ENCODE data around the gene STRADA. TPM values are rescaled to one million over a fixed set of nuclear protein-coding genes. Genes with fewer than 3 reads are reported as not detected.

STRADA gene
- total RNA-seq, 2 donors from 2014 or later, result 15.6 to 19.9 TPM

DNA sequence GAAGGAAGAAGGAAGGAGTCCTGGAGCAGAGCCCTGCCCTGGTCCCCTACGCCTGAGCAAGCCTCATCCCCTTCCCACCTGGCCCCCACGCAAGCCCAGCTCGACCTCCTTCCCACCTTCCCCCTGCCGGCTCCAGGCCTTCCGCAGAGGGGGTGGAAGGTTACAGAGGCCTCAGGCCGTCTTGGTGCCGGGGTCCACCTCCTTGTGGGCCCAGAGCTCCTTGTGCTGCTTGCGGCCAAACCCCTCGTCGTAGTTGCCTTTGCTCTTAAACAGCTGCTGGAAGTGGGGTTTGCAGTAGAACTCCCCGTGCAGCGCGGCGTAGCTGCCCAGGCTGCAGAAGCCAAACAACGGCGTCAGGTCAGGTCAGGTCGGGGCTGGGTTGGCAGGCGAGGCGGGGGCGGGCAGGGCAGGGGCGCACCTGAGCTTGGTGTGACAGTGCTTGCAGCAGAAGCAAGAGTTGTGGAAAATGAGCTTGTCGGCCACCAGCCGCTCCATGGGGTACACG is 43.2 kb downstream of the STRADA start:
- Histone ChIP-seq H3K27me3 (peaks cover 7% of the 10 kb centered on the region), H3K4me3 (peak overlapping the region; percentile 46), H3K27ac (peak overlapping the region; percentile 60), H3K9ac (ENCODE audit: low read depth in 2 of 2, low read length in 2 of 2) (peak overlapping the region; percentile 26 to 58), H3K9me3 (no peaks in the 10 kb centered on the region), H3K4me1 (no peaks in the 10 kb centered on the region), H3K36me3 (no peaks in the 10 kb centered on the region)
- TF ChIP-seq, protein P1, sequence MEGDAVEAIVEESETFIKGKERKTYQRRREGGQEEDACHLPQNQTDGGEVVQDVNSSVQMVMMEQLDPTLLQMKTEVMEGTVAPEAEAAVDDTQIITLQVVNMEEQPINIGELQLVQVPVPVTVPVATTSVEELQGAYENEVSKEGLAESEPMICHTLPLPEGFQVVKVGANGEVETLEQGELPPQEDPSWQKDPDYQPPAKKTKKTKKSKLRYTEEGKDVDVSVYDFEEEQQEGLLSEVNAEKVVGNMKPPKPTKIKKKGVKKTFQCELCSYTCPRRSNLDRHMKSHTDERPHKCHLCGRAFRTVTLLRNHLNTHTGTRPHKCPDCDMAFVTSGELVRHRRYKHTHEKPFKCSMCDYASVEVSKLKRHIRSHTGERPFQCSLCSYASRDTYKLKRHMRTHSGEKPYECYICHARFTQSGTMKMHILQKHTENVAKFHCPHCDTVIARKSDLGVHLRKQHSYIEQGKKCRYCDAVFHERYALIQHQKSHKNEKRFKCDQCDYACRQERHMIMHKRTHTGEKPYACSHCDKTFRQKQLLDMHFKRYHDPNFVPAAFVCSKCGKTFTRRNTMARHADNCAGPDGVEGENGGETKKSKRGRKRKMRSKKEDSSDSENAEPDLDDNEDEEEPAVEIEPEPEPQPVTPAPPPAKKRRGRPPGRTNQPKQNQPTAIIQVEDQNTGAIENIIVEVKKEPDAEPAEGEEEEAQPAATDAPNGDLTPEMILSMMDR (IDR thresholded peaks at IDR 0.05), result no peak
- no peak for DNase-seq
- intact Hi-C loops (cut with DNase I), result no loop called here

DNA sequence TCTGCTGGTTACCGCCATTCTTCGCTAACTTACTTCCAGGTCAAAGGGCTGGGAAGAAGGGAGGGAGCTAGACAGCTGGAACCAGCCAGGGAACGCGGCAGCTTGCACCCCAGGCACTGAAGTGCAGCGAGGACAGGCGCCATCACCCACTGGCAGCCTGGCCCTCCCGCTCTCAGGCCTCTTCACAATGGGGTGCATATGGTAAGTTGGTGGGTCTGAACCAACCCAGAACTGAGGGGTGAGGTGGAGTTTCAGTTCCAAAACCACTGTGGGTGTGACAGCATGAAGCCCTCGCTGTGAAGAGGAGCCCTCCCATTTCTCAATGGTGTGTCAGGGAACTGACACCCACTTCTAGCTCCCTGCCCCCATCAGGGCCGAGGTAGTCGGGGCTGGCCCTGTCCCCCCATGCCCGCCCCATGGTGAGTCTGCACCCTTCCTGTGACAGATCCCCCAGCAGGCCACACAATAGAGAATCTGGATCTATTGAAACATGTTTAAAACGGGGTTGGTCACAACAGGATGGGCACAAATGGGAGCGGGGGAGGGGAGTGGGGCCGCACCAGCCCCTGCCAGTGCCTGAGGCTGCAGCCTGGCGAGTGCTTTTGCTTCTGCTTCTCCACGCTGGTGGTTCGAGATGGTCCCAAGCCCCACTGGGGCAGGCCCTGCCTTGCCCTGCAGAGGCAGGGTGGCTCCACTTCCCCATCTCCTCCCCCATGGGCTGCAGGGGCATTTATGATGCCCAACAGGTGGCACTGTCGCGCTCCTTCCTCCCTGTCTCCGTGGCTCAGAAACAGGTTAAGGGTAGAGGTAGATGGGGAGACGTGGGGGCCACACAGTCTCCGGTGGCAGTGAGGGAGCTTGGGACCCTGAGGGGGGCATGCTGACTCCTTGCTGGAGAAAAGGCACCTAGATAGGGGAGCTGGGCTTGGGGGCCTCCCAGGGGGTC is 44.0 kb downstream of the STRADA start:
- peak; percentile 73 for DNase-seq
- TF ChIP-seq, protein P1 (IDR thresholded peaks at IDR 0.05), result peak; percentile 68
- peak overlapping the region; percentile 47 for H3K27ac ChIP-seq
- H3K4me1 ChIP-seq, result no peaks in the 10 kb centered on the region
- H3K36me3 ChIP-seq, result no peaks in the 10 kb centered on the region
- peaks cover 7% of the 10 kb centered on the region for H3K27me3 ChIP-seq
- no peaks in the 10 kb centered on the region for H3K9me3 ChIP-seq
- H3K4me3 ChIP-seq, result peak overlapping the region; percentile 46
- peak overlapping the region; percentile 26 to 51 for H3K9ac ChIP-seq (ENCODE audit: low read depth in 2 of 2, low read length in 2 of 2)
- intact Hi-C loops (cut with DNase I), result no loop called here

DNA sequence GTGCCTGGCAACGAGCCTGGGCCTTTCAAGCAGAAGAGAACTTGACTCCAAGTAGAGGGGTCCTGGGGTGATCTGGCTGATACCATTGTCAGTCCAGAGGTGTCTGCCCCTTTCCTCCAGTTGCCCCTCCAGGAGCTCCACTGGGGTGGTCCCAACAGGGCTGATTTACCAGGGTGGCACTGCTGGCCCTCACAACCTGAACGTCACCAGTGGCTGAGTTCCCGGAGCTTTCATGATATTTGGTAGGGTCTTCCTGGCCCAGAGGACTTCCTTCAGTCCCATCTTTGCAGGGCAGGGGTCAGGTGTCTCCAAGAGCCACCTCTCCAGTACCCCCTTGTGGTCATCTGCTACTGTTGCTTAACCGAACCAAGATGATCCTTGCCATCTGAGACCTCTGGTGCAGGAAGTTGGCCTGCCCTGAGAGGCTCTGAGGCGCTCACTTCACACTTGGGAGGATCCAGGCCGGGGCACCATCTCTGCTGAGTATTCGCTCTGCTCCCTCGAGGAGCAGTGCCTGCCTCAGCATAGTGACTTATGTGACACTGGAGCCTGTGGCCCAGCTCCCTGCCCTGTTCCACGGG is 45.1 kb downstream of the STRADA start:
- intact Hi-C loops (cut with DNase I), result no loop called here
- no peak for DNase-seq
- no peak overlapping the region for H3K4me3 ChIP-seq
- no peaks in the 10 kb centered on the region for H3K9me3 ChIP-seq
- H3K4me1 ChIP-seq, result no peaks in the 10 kb centered on the region
- peak overlapping the region; percentile 47 for H3K27ac ChIP-seq
- H3K27me3 ChIP-seq, result peaks cover 7% of the 10 kb centered on the region
- peak overlapping the region in 1 of 2 donors; percentile 43 for H3K9ac ChIP-seq (ENCODE audit: low read depth in 2 of 2, low read length in 2 of 2)
- H3K36me3 ChIP-seq, result no peaks in the 10 kb centered on the region
- TF ChIP-seq, protein P1 (IDR thresholded peaks at IDR 0.05), result peak; percentile 20

DNA sequence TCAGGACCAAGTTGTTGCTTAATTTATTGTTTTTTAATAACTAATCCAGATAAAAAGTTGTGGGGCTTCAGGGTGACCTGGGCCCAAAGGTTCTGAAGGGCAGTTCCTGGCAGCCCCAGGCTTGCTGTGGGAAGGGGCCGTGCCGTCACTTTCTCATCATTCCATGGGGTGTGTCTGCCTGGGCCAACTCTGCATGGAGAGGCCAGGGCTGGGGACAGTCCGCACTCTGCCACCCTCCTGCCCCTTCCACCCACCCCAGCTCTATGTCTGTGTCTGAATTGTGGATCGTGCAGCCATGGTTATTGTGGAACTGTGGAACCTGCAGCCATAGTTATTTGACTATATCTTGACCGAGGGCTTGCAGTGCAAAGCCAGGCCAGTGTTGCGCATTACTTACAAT is 45.7 kb downstream of the STRADA start:
- Histone ChIP-seq H3K27me3 (peaks cover 7% of the 10 kb centered on the region), H3K9ac (ENCODE audit: low read depth in 2 of 2, low read length in 2 of 2) (no peak overlapping the region), H3K27ac (no peak overlapping the region), H3K4me1 (no peaks in the 10 kb centered on the region), H3K4me3 (no peak overlapping the region), H3K9me3 (no peaks in the 10 kb centered on the region), H3K36me3 (no peaks in the 10 kb centered on the region)
- intact Hi-C loops (cut with DNase I), result no loop called here
- no peak for DNase-seq
- TF ChIP-seq, protein P1 (IDR thresholded peaks at IDR 0.05), result no peak

- Histone ChIP-seq H3K27me3 (peaks cover 7% of the 10 kb centered on the region), H3K9me3 (no peaks in the 10 kb centered on the region), H3K36me3 (peaks cover 1% of the 10 kb centered on the region), H3K9ac (ENCODE audit: low read depth in 2 of 2, low read length in 2 of 2) (peak overlapping the region in 1 of 2 donors; percentile 35), H3K4me1 (no peaks in the 10 kb centered on the region), H3K4me3 (no peak overlapping the region), H3K27ac (no peak overlapping the region)
- TF ChIP-seq, protein P1 (IDR thresholded peaks at IDR 0.05), result no peak
- no peak for DNase-seq
- intact Hi-C loops (cut with DNase I), result no loop called here
Observed at GRCh38 chr17:63694950-63695773, 46.4 kb downstream of the STRADA start.

Data from colonic mucosa (tissue), 4 donors.